KOPT-K1 (cell line): ENCODE measurements around the gene BET1.
A peak's percentile ranks its signal among the peaks of the same experiment; 100 is the strongest.

ENCODE experiments used
- H3K27ac ChIP-seq: fragments of 200-600 bp; sonication (generic); 2 replicates; pipeline ENCODE4 v1.5.1; 2016; ENCODE audit warnings: antibody characterized with exemption, mild to moderate bottlenecking, low read depth, low read length; ENCODE audit not compliant: poor library complexity, severe bottlenecking
- H3K36me3 ChIP-seq: fragments of 200-600 bp; sonication (generic); 2 replicates; pipeline ENCODE4 v1.5.1; 2017; ENCODE audit warnings: antibody characterized with exemption, mild to moderate bottlenecking, low read length, moderate library complexity; ENCODE audit not compliant: insufficient read depth
- H3K9me3 ChIP-seq: fragments of 200-600 bp; sonication (generic); 2 replicates; pipeline ENCODE4 v1.5.1; 2017; ENCODE audit warnings: antibody characterized with exemption, low read length, mild to moderate bottlenecking; ENCODE audit not compliant: insufficient read depth, poor library complexity, severe bottlenecking

Gene BET1

GRCh38 chr7:94004024-94004951, at the start of gene BET1:
TSS of gene BET1 (minus strand) at chr7:94004355. CDS start at chr7:94004216, 139 bp downstream.
- Histone ChIP-seq H3K27ac (peak within 1 kb of the TSS; percentile 58), H3K9me3 (peaks cover 4% of the 10 kb centered on the region), H3K36me3 (no peaks in the 10 kb centered on the region)

GRCh38 chr7:94053532-94053931, 49.4 kb upstream of the BET1 start:
- H3K27ac ChIP-seq: no peak overlapping the region
- no peaks in the 10 kb centered on the region for H3K36me3 ChIP-seq
- H3K9me3 ChIP-seq: no peaks in the 10 kb centered on the region

GRCh38 chr7:94052398-94053180, 48.4 kb upstream of the BET1 start:
- H3K9me3 ChIP-seq: no peaks in the 10 kb centered on the region

GRCh38 chr7:94050046-94050445, 45.9 kb upstream of the BET1 start:
- no peaks in the 10 kb centered on the region for H3K36me3 ChIP-seq
- no peaks in the 10 kb centered on the region for H3K9me3 ChIP-seq
- H3K27ac ChIP-seq: no peak overlapping the region

More at GRCh38 chr7:94052398-94053180, 48.4 kb upstream of the BET1 start:
- Histone ChIP-seq H3K27ac (no peak overlapping the region), H3K36me3 (no peaks in the 10 kb centered on the region)

GRCh38 chr7:94049615-94050014, 45.5 kb upstream of the BET1 start:
- Histone ChIP-seq H3K9me3 (no peaks in the 10 kb centered on the region), H3K27ac (no peak overlapping the region), H3K36me3 (no peaks in the 10 kb centered on the region)

- Histone ChIP-seq H3K27ac (no peak overlapping the region), H3K36me3 (no peaks in the 10 kb centered on the region), H3K9me3 (no peaks in the 10 kb centered on the region)
Observed at GRCh38 chr7:94048755-94049154, 44.6 kb upstream of the BET1 start.

- Histone ChIP-seq H3K36me3 (no peaks in the 10 kb centered on the region), H3K9me3 (no peaks in the 10 kb centered on the region), H3K27ac (no peak overlapping the region)
Observed at GRCh38 chr7:94047956-94048355, 43.8 kb upstream of the BET1 start.

- Histone ChIP-seq H3K9me3 (no peaks in the 10 kb centered on the region), H3K27ac (no peak overlapping the region)
Observed at GRCh38 chr7:94045581-94045980, 41.4 kb upstream of the BET1 start.

GRCh38 chr7:94044806-94045205, 40.7 kb upstream of the BET1 start:
- H3K36me3 ChIP-seq: no peaks in the 10 kb centered on the region
- H3K9me3 ChIP-seq: no peaks in the 10 kb centered on the region
- no peak overlapping the region for H3K27ac ChIP-seq

More at GRCh38 chr7:94045581-94045980, 41.4 kb upstream of the BET1 start:
- H3K36me3 ChIP-seq: no peaks in the 10 kb centered on the region

- no peaks in the 10 kb centered on the region for H3K9me3 ChIP-seq
- H3K36me3 ChIP-seq: no peaks in the 10 kb centered on the region
- H3K27ac ChIP-seq: no peak overlapping the region
Observed at GRCh38 chr7:94043299-94043698, 39.1 kb upstream of the BET1 start.

GRCh38 chr7:94042381-94042780, 38.2 kb upstream of the BET1 start:
- Histone ChIP-seq H3K9me3 (no peaks in the 10 kb centered on the region), H3K36me3 (no peaks in the 10 kb centered on the region), H3K27ac (no peak overlapping the region)

- no peaks in the 10 kb centered on the region for H3K9me3 ChIP-seq
- H3K27ac ChIP-seq: no peak overlapping the region
- H3K36me3 ChIP-seq: no peaks in the 10 kb centered on the region
Observed at GRCh38 chr7:94041529-94041928, 37.4 kb upstream of the BET1 start.

GRCh38 chr7:94040254-94040653, 36.1 kb upstream of the BET1 start:
- no peaks in the 10 kb centered on the region for H3K9me3 ChIP-seq
- H3K27ac ChIP-seq: no peak overlapping the region
- H3K36me3 ChIP-seq: no peaks in the 10 kb centered on the region

- no peak overlapping the region for H3K27ac ChIP-seq
- H3K36me3 ChIP-seq: no peaks in the 10 kb centered on the region
- H3K9me3 ChIP-seq: no peaks in the 10 kb centered on the region
Observed at GRCh38 chr7:94039368-94040035, 35.3 kb upstream of the BET1 start.

GRCh38 chr7:94031865-94032264, 27.7 kb upstream of the BET1 start:
- Histone ChIP-seq H3K36me3 (no peaks in the 10 kb centered on the region), H3K27ac (no peak overlapping the region), H3K9me3 (no peaks in the 10 kb centered on the region)
